Parathyroid adenoma (tissue), 2 donors: ENCODE data around the gene KCP.

ENCODE experiments used
- H2AFZ ChIP-seq: fragments of 300-600 bp; sonication (generic); one replicate; pipeline ENCODE4 v1.7.0; 2017; ENCODE audit warnings: antibody characterized with exemption, mild to moderate bottlenecking
- H3K27ac ChIP-seq: fragments of 300-600 bp; sonication (generic); one replicate; pipeline ENCODE4 v1.7.0; 2017
- H3K27me3 ChIP-seq: fragments of 300-600 bp; sonication (generic); one replicate; pipeline ENCODE4 v1.7.0; 2017; ENCODE audit warnings: low read length; ENCODE audit not compliant: control insufficient read depth, insufficient read depth
- H3K36me3 ChIP-seq: fragments of 300-600 bp; sonication (generic); one replicate; pipeline ENCODE4 v1.7.0; 2017; ENCODE audit warnings: low read length; ENCODE audit not compliant: control insufficient read depth, insufficient read depth
- H3K4me1 ChIP-seq: fragments of 300-600 bp; sonication (generic); one replicate; pipeline ENCODE4 v1.7.0; 2017; ENCODE audit warnings: control low read depth
- H3K4me2 ChIP-seq: fragments of 300-600 bp; sonication (generic); one replicate; pipeline ENCODE4 v1.7.0; 2017; ENCODE audit warnings: low read length
- H3K4me3 ChIP-seq: fragments of 300-600 bp; sonication (generic); one replicate; pipeline ENCODE4 v1.7.0; 2017; ENCODE audit warnings: low read depth, low read length
- H3K79me2 ChIP-seq: fragments of 300-600 bp; sonication (generic); one replicate; pipeline ENCODE4 v1.7.0; 2017; ENCODE audit warnings: control low read depth
- H3K9ac ChIP-seq: fragments of 300-600 bp; sonication (generic); one replicate; pipeline ENCODE4 v1.7.0; 2017; ENCODE audit warnings: mild to moderate bottlenecking
- H3K9me3 ChIP-seq: fragments of 300-600 bp; sonication (generic); one replicate; pipeline ENCODE4 v1.7.0; 2017; ENCODE audit warnings: low read length; ENCODE audit not compliant: control insufficient read depth
- CTCF ChIP-seq: fragments of 300-600 bp; sonication (generic); IDR thresholded peaks from one replicate; pipeline ENCODE4 v1.7.0; 2017; ENCODE audit warnings: antibody characterized with exemption, mild to moderate bottlenecking
- donor health status: primary hyperparathyroidism.

Gene KCP

DNA sequence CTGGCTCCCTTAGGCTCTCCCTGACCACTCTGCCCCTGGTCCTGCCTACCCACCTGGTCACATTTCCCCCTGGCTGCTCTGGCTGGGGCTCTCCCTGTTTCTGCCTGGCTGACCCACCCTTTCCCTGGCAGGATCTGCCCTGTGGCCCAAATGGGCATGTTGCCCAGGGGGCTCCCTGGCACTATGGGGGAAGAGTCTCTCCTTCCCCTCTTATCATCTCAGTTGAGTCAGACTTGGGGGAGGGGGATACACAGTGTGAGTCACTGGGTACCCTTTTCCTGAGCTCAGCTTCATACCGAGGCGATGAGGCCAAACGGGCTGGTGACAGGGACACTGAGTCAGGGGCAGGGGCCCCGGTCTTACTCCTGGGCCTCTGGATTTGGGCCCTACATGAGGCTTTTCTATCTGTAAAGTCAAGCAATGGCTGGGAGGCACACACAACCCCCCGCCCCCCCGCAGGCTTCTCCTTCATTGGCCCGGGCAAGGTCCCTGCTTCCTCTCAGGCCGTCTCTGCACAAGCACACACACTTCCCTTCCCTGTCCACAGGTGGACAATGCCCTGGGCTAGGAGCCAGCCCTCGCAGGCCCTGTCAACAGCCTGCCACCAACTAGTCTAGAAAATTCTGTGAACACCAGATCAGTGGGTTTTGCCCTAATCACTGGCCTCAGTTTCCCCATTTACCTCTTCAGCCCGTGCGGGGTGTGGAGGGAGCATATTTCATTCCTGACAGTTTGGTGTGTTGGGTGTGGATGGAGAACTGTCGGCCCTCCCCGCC is 80.9 kb downstream of the KCP start:
- Histone ChIP-seq H3K27ac (no peak overlapping the region), H3K9ac (no peak overlapping the region), H3K4me1 (peaks cover 14% of the 10 kb centered on the region)

GRCh38 chr7:128827971-128828711 is 82.4 kb downstream of the KCP start:
- Histone ChIP-seq H3K4me2 (no peak overlapping the region), H3K27ac (no peak overlapping the region), H3K9me3 (no peaks in the 10 kb centered on the region), H3K79me2 (no peaks in the 10 kb centered on the region), H3K27me3 (no peaks in the 10 kb centered on the region), H3K4me1 (peaks cover 10% of the 10 kb centered on the region), H2AFZ (no peak overlapping the region), H3K36me3 (no peaks in the 10 kb centered on the region), H3K9ac (no peak overlapping the region), H3K4me3 (no peak overlapping the region)
- no peak for TF ChIP-seq CTCF

More for the DNA sequence above, 80.9 kb downstream of the KCP start:
- no peak overlapping the region for H3K4me3 ChIP-seq
- no peaks in the 10 kb centered on the region for H3K79me2 ChIP-seq
- no peaks in the 10 kb centered on the region for H3K36me3 ChIP-seq
- H3K27me3 ChIP-seq: no peaks in the 10 kb centered on the region
- no peaks in the 10 kb centered on the region for H3K9me3 ChIP-seq
- H2AFZ ChIP-seq: peak overlapping the region; percentile 28
- H3K4me2 ChIP-seq: peak overlapping the region; percentile 53
- TF ChIP-seq CTCF: no peak

GRCh38 chr7:128827248-128827958 is 83.1 kb downstream of the KCP start:
- no peak overlapping the region for H3K27ac ChIP-seq
- no peak for TF ChIP-seq CTCF
- no peaks in the 10 kb centered on the region for H3K27me3 ChIP-seq
- no peaks in the 10 kb centered on the region for H3K9me3 ChIP-seq
- H3K4me3 ChIP-seq: no peak overlapping the region
- no peak overlapping the region for H3K9ac ChIP-seq
- H2AFZ ChIP-seq: no peak overlapping the region
- H3K79me2 ChIP-seq: no peaks in the 10 kb centered on the region
- H3K36me3 ChIP-seq: no peaks in the 10 kb centered on the region
- H3K4me1 ChIP-seq: peaks cover 8% of the 10 kb centered on the region
- H3K4me2 ChIP-seq: no peak overlapping the region

GRCh38 chr7:128826916-128827247 is 83.6 kb downstream of the KCP start:
- H2AFZ ChIP-seq: no peak overlapping the region
- no peaks in the 10 kb centered on the region for H3K36me3 ChIP-seq
- no peak overlapping the region for H3K4me3 ChIP-seq
- no peak overlapping the region for H3K9ac ChIP-seq
- no peaks in the 10 kb centered on the region for H3K79me2 ChIP-seq
- H3K9me3 ChIP-seq: no peaks in the 10 kb centered on the region
- H3K4me2 ChIP-seq: no peak overlapping the region
- H3K27me3 ChIP-seq: no peaks in the 10 kb centered on the region
- H3K4me1 ChIP-seq: peaks cover 6% of the 10 kb centered on the region
- no peak for TF ChIP-seq CTCF
- no peak overlapping the region for H3K27ac ChIP-seq
